CD4-positive, alpha-beta T cell treated with Interleukin-1 beta for 1 hour (primary cell): ENCODE results near the gene RYR1.
A peak's percentile ranks its signal among the peaks of the same experiment; 100 is the strongest.
"Not testable (repeated sequence)": the region's sequence is repeated elsewhere in the genome, so short reads cannot be mapped to it uniquely, and the experiment has no call there.

ENCODE experiments used
- DNase-seq, 2 donors: peaks; one replicate each; pipeline ENCODE4 v3.0.0-alpha.2; 2020 to 2022

RYR1 gene

GRCh38 chr19:38544569-38545315 is 111.3 kb downstream of the RYR1 start:
- peak in 1 of 2 donors; percentile 74 for DNase-seq

GRCh38 chr19:38545596-38545995 is 112.1 kb downstream of the RYR1 start:
- no peak for DNase-seq

- DNase-seq: no peak
Observed at GRCh38 chr19:38547421-38547820, 113.9 kb downstream of the RYR1 start.

DNA sequence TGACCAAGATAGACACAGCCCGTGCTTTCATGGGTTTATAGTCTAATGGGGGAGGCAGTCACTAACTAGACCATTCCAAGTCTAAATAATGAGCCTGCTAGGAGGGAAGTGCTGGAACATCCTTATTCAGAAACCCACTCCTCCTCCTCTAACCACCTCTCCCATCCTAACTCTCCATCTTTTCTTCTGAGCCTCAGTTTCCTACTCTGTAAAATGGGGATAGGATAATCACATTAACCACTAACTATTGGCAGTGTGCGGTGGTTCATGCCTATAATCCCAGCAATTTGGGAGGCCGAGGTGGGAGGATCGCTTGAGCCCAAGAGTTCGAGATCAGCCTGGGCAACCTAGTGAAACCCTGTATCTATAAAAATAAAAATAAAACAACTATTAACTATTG is 115.6 kb downstream of the RYR1 start:
- no peak for DNase-seq

GRCh38 chr19:38549942-38550341 is 116.5 kb downstream of the RYR1 start:
- DNase-seq: no peak

DNA sequence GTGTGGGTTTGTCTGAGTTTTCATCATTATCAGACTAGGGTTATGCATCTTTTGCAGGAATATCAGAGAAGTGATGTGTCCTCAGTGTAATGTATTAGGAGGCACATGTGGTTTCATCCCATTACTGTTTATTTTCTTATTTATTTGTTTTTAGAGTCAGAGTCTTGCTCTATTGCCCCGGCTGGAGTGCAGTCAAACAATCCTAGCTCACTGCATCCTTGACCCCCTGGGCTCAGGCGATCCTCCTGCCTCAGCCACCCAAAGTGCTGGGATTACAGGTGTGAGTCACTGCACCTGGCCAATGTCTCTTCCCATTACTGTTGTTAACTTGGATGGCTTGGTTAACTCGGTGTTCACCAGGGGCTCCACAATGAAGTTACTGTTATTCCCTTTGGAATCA is 116.9 kb downstream of the RYR1 start:
- DNase-seq: no peak

- no peak for DNase-seq
Observed at GRCh38 chr19:38551450-38551813, 117.9 kb downstream of the RYR1 start.

- DNase-seq: not testable (repeated sequence)
Observed at GRCh38 chr19:38553239-38553638, 119.7 kb downstream of the RYR1 start.

DNA sequence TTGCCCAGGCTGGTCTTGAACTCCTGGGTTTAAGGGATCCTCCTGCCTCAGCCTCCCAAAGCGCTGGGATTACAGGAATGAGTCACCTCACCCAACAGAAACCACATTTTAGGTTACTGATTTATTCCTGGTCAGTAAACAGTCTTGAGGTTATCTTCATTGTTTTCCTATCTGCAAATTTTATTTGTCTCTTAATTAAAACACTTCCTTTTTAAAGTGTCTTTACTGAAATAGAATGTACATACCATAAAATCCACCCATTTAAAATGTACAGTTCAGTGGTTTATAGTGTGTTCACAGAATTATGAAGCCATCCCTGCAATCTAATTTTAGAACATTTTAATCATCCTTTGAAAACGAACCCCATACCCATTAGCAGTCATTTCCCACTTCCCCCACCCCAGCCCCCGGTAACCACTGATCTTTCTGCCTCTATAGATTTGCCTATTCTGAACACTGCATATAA is 121.2 kb downstream of the RYR1 start:
- no peak for DNase-seq

- DNase-seq: no peak
Observed at GRCh38 chr19:38555200-38555599, 121.7 kb downstream of the RYR1 start.

GRCh38 chr19:38556521-38557174 is 123.2 kb downstream of the RYR1 start:
- DNase-seq: peak in 1 of 2 donors; percentile 22

- peak; percentile 40 to 46 for DNase-seq
Observed at GRCh38 chr19:38557205-38557799, 123.8 kb downstream of the RYR1 start.

- not testable (repeated sequence) for DNase-seq
Observed at GRCh38 chr19:38558933-38559332, 125.4 kb downstream of the RYR1 start.

GRCh38 chr19:38559428-38560401 is 126.2 kb downstream of the RYR1 start:
- DNase-seq: peak; percentile 8 to 48

DNA sequence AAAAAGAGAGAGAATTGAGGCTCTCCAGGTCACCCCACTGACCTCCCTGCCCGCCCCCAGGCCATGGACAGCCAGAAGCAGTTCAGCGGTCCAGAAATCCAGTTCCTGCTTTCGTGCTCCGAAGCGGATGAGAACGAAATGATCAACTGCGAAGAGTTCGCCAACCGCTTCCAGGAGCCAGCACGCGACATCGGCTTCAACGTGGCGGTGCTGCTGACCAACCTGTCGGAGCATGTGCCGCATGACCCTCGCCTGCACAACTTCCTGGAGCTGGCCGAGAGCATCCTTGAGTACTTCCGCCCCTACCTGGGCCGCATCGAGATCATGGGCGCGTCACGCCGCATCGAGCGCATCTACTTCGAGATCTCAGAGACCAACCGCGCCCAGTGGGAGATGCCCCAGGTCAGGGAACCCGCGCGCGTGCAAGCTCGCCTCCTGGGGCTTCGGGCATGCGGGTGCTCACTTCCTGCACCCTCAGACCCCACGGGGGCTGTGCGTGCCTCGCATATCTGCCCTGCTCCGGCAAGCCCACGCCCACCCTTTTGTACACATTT is 127.6 kb downstream of the RYR1 start:
- DNase-seq: no peak

DNA sequence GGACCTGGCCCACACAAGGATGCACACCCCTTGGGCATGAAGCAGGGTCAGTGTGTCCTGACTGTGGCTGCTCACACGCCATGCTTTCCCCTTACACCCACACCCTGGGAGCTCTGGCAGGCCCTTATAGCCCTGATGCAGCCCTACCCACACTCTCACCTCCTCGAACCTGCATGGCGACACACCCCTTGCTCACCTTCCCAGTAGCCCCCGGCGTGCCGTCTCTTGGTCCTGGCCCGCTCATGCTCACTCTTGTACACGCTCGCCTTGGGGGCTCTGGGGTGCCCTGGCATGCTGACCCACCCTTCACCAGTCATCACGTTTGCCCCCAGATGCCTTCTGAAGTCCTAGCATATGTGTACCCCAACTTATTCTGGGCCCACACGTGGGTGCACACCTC is 128.2 kb downstream of the RYR1 start:
- DNase-seq: no peak

DNA sequence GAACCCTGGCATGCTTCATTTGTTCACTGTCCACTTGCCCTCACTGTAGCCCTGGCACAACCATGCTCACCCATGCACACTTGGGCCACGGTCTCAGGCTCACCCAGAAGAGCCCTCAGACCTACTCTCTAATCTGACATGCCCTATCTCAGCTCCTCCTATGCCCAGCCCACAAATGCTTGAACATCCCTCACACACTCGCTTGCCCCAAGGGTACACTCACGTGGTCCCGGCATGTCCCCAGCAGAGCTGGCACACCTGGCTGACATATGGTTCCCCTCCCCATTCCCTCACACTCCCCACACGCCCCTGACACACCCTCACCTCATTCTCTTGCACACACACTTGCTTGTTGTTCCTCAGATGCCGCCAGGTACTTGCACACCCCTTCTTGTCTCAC is 128.6 kb downstream of the RYR1 start:
- no peak for DNase-seq

DNA sequence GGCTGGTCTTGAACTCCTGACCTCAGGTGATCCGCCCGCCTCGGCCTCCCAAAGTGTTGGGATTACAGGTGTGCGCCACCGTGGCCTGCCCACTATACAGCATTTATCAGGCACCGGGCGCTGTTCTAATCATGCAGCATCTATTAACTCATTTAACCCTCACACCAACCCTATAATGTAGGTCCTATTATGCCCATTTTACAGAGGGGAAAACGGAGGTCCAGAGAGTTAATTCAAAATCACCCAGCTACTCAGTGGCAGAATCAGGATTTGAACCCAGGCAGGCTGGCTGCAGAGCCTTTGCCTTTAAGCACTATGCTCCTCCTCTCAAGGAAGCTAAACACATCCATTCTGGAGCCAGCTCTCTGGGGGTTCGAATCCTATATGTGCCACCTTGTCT is 130.0 kb downstream of the RYR1 start:
- DNase-seq: no peak

- DNase-seq: peak; percentile 21 to 27
Observed at GRCh38 chr19:38564981-38565690, 131.6 kb downstream of the RYR1 start.

DNA sequence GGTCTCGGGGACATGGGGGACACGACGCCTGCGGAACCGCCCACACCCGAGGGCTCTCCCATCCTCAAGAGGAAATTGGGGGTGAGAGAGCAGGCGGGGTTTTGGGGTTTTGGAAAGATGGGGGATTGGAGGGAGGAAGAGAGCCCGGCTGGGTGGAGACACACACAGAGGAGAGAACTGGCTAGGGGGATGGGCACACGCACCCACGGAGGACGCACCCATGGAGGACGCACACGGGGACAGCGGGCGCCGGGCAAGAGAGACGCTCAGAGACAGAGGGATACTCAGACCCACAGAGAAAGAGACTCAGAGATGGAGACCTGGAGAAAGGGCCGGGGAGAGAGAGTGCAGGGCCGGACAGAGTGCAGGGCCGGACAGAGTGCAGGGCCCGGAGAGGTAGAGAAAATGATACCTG is 132.2 kb downstream of the RYR1 start:
- no peak for DNase-seq

GRCh38 chr19:38569368-38569983 is 136.0 kb downstream of the RYR1 start:
- DNase-seq: no peak
